HepG2 (cell line): ENCODE measurements around the gene FN1. TPM values are rescaled to one million over a fixed set of nuclear protein-coding genes. Genes with fewer than 3 reads are reported as not detected.

Experiments used
- CC2D1A ChIP-seq: sonication (generic); formaldehyde crosslinking; IDR thresholded peaks from 2 replicates; pipeline ENCODE4 v1.8.1; 2023; ENCODE audit warnings: mild to moderate bottlenecking, missing genetic modification reagents
- CCAR2 ChIP-seq: fragments of 200-400 bp; formaldehyde crosslinking; optimal IDR thresholded peaks from 2 replicates; pipeline ENCODE3; 2018; ENCODE audit warnings: low read depth, mild to moderate bottlenecking, low read length, moderate library complexity
- FIP1L1 ChIP-seq: fragments of 200-400 bp; formaldehyde crosslinking; IDR thresholded peaks from 2 replicates; pipeline ENCODE4 v1.6.1; 2018; ENCODE audit warnings: low read depth, mild to moderate bottlenecking, low read length, moderate library complexity, borderline replicate concordance; ENCODE audit not compliant: insufficient read depth
- FOXA3 ChIP-seq: IDR thresholded peaks from 2 replicates; pipeline ENCODE4 v1.6.1; 2016; ENCODE audit warnings: missing genetic modification reagents, missing compliant biosample characterization
- GMEB1 ChIP-seq: sonication (generic); formaldehyde crosslinking; IDR thresholded peaks from 2 replicates; pipeline ENCODE4 v1.5.1; 2020; ENCODE audit warnings: missing genetic modification reagents, mild to moderate bottlenecking, borderline replicate concordance
- MIXL1 ChIP-seq: IDR thresholded peaks from 2 replicates; pipeline ENCODE4 v1.6.1; 2016
- MNT ChIP-seq: fragments of 450-650 bp; IDR thresholded peaks from 2 replicates; pipeline ENCODE4 v1.6.1; 2016
- POLR2AphosphoS2 ChIP-seq: IDR thresholded peaks from 2 replicates; pipeline ENCODE4 v1.6.1; 2011; ENCODE audit warnings: low read depth, low read length, improper control_type of control experiment
- POLR2G ChIP-seq: fragments of 200-400 bp; formaldehyde crosslinking; IDR thresholded peaks from 2 replicates; pipeline ENCODE4 v1.6.1; 2018; ENCODE audit warnings: mild to moderate bottlenecking, low read depth, low read length, moderate library complexity
- RARA ChIP-seq: IDR thresholded peaks from 2 replicates; pipeline ENCODE4 v1.6.1; 2016; ENCODE audit warnings: missing genetic modification reagents, missing compliant biosample characterization
- RORA ChIP-seq: sonication (generic); formaldehyde crosslinking; IDR thresholded peaks from 2 replicates; pipeline ENCODE4 v1.5.0; 2020; ENCODE audit warnings: mild to moderate bottlenecking, missing genetic modification reagents, moderate library complexity
- SIN3A ChIP-seq: IDR thresholded peaks from 2 replicates; pipeline ENCODE4 v1.6.1; 2011; ENCODE audit warnings: low read depth, mild to moderate bottlenecking, control low read depth, low read length, borderline replicate concordance
- SMYD3 ChIP-seq: sonication (generic); formaldehyde crosslinking; IDR thresholded peaks from 2 replicates; pipeline ENCODE4 v1.8.1; 2023; ENCODE audit warnings: mild to moderate bottlenecking, missing genetic modification reagents
- TBL1XR1 ChIP-seq: fragments of 150-350 bp; IDR thresholded peaks from 2 replicates; pipeline ENCODE4 v1.6.1; 2014; ENCODE audit warnings: borderline replicate concordance, low read length; ENCODE audit not compliant: partially characterized antibody
- TRIM22 ChIP-seq: fragments of 450-650 bp; IDR thresholded peaks from 2 replicates; pipeline ENCODE4 v1.6.1; 2017
- ZBTB26 ChIP-seq: IDR thresholded peaks from 2 replicates; pipeline ENCODE4 v1.6.1; 2016; ENCODE audit warnings: missing compliant biosample characterization, missing genetic modification reagents, borderline replicate concordance
- ZC3H13 ChIP-seq: sonication (generic); formaldehyde crosslinking; IDR thresholded peaks from 2 replicates; pipeline ENCODE4 v1.8.1; 2023; ENCODE audit warnings: mild to moderate bottlenecking, missing genetic modification reagents, moderate library complexity
- ZNF780A ChIP-seq: sonication (generic); formaldehyde crosslinking; IDR thresholded peaks from 2 replicates; pipeline ENCODE4 v1.8.0; 2022; ENCODE audit warnings: mild to moderate bottlenecking, missing genetic modification reagents, moderate library complexity
- ZNF784 ChIP-seq: sonication (generic); formaldehyde crosslinking; IDR thresholded peaks from 2 replicates; pipeline ENCODE4 v1.5.1; 2020; ENCODE audit warnings: missing genetic modification reagents, mild to moderate bottlenecking, borderline replicate concordance
- polyA plus RNA-seq, 8 experiments: library from polyadenylated mRNA; depleted of rRNA in 3 of 8; stranded (reverse) in 7 of 8; unstranded in 1 of 8; fragments of >200 nt; fragmentation: Illumina TruSeq in 4 of 8; extraction: Trizol in 4 of 8; gene quantifications; 2 replicates each; pipeline versions ENCODE4 v1.2.1 to v1.2.3, GENCODE V29; 2011 to 2016; ENCODE audit warnings: low read depth in 4 of 8, missing spikeins in 1 of 8, mixed read lengths in 1 of 8; ENCODE audit not compliant: insufficient read depth in 1 of 8
- total RNA-seq, 5 experiments: library from RNA; depleted of rRNA; stranded (reverse); fragments of >200 nt; fragmentation: Illumina TruSeq; extraction: Trizol; gene quantifications; 2 replicates each; pipeline ENCODE4 v1.2.3, GENCODE V29; 2016; ENCODE audit warnings: low read depth in 1 of 5
- TF ChIP-seq, protein P1 (sequence below): IDR thresholded peaks from 2 replicates; pipeline ENCODE4 v1.6.1; 2016; ENCODE audit warnings: mild to moderate bottlenecking, missing biosample characterization, missing genetic modification reagents
- TF ChIP-seq, protein P2 (sequence below): sonication (generic); formaldehyde crosslinking; IDR thresholded peaks from 2 replicates; pipeline ENCODE4 v1.8.1; 2023; ENCODE audit warnings: mild to moderate bottlenecking, missing genetic modification reagents

FN1 gene
- total and polyA plus RNA-seq, 2 of the 13 experiments (the other 11 are each of a cell fraction or from before 2014, with no cell fraction given) = 1,847 to 6,471 TPM

- no peak for TF ChIP-seq CCAR2
- no peak for TF ChIP-seq SIN3A
- TF ChIP-seq ZNF780A (CRISPR knock-in tag) = 0 out of 2 replicates have a peak, but pooled peaks have one; percentile 14
- TF ChIP-seq, protein P1, sequence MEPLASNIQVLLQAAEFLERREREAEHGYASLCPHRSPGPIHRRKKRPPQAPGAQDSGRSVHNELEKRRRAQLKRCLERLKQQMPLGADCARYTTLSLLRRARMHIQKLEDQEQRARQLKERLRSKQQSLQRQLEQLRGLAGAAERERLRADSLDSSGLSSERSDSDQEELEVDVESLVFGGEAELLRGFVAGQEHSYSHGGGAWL = no peak
- TF ChIP-seq SMYD3 (CRISPR knock-in tag) = no peak
- 0 out of 2 replicates have a peak, but pooled peaks have one; percentile 63 for TF ChIP-seq ZC3H13
- no peak for TF ChIP-seq MIXL1 (CRISPR knock-in tag)
- no peak for TF ChIP-seq TRIM22
- TF ChIP-seq MNT = no peak
- peak; percentile 61 for TF ChIP-seq POLR2G
- no peak for TF ChIP-seq CC2D1A (CRISPR knock-in tag)
- TF ChIP-seq, protein P2, sequence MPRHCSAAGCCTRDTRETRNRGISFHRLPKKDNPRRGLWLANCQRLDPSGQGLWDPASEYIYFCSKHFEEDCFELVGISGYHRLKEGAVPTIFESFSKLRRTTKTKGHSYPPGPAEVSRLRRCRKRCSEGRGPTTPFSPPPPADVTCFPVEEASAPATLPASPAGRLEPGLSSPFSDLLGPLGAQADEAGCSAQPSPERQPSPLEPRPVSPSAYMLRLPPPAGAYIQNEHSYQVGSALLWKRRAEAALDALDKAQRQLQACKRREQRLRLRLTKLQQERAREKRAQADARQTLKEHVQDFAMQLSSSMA (CRISPR knock-in tag) = 0 out of 2 replicates have a peak, but pooled peaks have one; percentile 45
- no peak; the same call in 1 of the 2 replicates for TF ChIP-seq POLR2AphosphoS2
- no peak for TF ChIP-seq RARA
- no peak for TF ChIP-seq FOXA3 (CRISPR knock-in tag)
- no peak for TF ChIP-seq RORA (CRISPR knock-in tag)
- no peak for TF ChIP-seq GMEB1 (CRISPR knock-in tag)
- TF ChIP-seq ZBTB26 (CRISPR knock-in tag) = no peak
- TF ChIP-seq TBL1XR1 = no peak
- TF ChIP-seq ZNF784 = no peak
- no peak for TF ChIP-seq FIP1L1
Measured at GRCh38 chr2:215374642-215375466, 61.0 kb downstream of the FN1 start (continued).
